NCI-H774 (cell line): Measurements from ENCODE around the gene DLX3.

Source experiments
- DNase-seq: peaks from one replicate; lab custom pipeline; 2025; lab: John Stamatoyannopoulos, UW

The DLX3 gene

GRCh38 chr17:49992191-49992932 is 2.7 kb downstream of the DLX3 start:
- DNase-seq = no peak

DNA sequence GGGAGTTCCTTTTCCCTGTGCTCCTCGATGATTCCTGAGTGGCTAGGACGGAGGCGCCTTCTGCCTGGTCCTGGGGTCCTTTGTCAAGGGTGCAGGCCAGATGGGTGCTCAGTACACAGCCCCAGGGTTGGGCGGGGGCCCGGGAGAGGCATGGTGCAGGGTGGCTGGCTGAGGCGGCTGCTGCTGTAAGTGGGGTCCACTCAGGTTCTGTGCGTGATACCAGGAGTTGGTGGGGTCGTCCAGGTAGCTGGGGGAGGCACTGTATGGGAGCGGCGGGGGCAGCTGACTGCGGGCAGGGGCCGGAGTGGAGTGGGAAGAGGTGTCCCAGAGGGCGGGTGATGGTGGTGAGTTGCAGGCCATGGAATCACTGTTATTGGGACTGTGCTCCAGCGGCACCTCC is 3.6 kb downstream of the DLX3 start:
- DNase-seq = no peak

DNA sequence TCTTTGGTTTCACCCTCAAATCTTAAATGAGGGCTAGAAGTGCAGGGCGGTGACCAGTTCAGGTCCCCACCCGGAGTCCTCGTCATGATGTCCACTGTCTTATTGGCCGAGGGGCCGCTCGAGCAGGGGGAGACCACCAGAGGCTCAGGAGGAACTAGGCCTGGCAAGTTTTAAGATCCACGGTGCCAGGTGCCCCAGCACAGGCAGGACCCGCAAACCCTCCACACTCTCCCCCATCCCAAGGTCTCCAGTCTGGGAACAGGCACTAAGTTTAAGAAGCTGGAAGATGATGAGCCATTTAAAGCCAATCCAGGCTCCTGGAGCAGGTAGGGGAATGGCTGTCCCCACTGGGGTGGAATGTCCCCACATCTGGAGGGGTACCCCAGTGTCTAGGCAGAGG is 4.1 kb downstream of the DLX3 start:
- DNase-seq = no peak

- DNase-seq = no peak
Observed at GRCh38 chr17:49990331-49990730, 4.7 kb downstream of the DLX3 start.

- DNase-seq = no peak
Observed at GRCh38 chr17:49989518-49989880, 5.5 kb downstream of the DLX3 start.

- no peak for DNase-seq
Observed at GRCh38 chr17:49987681-49988441, 7.2 kb downstream of the DLX3 start.

- no peak for DNase-seq
Observed at GRCh38 chr17:49987290-49987585, 7.8 kb downstream of the DLX3 start.

DNA sequence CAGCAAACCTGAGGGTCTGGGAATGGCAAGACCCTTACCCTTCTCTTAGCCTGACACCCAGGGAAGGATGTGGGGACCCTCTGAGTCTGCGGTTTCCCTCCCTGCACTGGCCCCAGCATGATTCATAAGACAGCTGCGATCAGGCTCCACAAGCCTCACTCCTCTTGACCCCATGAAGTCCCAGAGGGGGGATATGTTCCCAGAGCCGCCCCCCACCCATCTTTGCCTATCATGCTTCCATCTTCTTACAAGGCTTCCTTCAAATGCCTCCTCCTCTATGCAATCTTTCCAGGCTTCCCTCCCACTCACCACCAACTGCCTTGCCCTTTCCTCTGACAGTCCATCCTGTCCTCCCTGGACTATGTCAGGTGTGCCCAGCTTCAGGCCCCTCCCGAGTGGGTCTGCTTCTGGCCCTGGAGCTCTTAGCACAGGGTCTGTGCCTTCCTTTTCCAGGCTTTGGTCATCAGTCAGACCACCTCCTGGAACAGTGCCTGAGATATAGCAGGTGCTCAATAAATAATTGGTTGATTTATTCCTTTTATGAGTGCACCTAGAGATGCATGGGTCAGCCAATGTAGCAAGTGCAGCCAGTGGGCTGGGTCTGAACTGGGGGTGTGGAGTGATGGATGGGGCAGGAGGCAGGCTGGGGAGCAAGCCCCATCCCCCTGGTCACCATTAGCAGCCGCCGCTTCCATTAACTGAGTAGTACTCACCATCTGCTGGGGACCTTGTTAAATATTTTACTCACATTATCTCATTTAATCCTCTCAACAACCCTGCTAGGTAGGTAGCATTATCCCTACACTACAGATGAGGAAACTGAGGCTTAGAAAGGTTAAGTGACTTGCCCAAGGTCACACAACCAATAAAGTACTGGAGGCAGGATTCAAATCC is 8.4 kb downstream of the DLX3 start:
- no peak for DNase-seq

DNA sequence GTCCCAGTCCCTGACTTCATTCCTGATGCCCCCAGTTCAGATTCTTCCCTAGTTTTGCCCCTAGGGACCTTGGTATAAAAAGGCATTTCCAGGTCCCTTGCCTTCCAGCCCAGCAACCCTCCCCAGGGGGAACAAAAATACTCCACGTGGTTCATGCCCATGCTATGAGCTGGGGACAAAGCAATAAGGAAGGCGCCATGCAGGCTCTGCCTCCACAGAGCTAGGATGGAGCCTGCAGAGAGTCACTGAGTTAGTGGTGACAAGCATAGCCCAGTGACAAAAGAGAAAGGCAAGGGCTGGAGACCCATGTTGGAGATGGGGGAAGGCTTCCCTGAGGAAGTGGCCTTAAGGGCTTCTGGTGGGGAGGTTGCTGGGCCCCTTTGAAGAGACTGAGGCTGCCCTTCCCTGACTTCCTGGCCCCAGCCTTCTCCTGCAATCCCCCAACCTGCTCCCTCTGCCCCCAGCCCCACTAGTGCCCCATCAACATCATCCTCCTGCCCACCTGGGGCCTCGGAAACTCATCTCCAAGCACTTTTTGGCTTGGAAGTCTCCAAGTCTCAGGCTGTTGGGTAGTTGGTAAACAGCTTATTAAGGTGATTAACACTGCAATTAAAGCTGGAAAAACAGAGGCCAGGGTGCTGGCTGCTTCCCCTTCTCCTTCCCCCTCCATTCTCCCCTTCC is 9.6 kb downstream of the DLX3 start:
- DNase-seq = no peak

GRCh38 chr17:49984776-49985175 is 10.2 kb downstream of the DLX3 start:
- no peak for DNase-seq

GRCh38 chr17:49984283-49984682 is 10.7 kb downstream of the DLX3 start:
- no peak for DNase-seq

DNA sequence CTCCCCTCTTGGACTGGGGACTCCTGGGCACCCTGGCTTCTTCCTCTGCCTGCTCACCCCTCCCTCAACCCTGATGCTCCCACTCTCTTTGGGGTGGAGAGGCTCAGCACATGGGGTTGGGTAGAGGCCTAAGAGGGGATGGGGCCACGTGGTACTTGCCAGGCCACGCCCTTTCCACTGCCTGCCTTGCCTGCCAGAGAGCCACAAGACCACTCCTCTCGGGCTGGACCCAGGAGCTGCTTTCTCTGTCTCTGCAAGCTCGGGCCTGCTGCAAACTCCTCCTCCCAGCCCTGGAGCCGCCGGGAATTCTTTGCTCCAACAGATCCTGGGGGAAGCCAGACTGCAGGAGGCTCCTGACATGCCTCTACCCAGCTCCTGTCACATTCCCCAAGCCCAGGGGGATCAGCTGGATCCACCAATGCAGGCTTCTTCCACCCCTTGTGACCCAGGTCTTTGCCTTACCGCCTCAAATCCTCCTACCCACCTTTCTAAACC is 14.3 kb downstream of the DLX3 start:
- DNase-seq = no peak

DNA sequence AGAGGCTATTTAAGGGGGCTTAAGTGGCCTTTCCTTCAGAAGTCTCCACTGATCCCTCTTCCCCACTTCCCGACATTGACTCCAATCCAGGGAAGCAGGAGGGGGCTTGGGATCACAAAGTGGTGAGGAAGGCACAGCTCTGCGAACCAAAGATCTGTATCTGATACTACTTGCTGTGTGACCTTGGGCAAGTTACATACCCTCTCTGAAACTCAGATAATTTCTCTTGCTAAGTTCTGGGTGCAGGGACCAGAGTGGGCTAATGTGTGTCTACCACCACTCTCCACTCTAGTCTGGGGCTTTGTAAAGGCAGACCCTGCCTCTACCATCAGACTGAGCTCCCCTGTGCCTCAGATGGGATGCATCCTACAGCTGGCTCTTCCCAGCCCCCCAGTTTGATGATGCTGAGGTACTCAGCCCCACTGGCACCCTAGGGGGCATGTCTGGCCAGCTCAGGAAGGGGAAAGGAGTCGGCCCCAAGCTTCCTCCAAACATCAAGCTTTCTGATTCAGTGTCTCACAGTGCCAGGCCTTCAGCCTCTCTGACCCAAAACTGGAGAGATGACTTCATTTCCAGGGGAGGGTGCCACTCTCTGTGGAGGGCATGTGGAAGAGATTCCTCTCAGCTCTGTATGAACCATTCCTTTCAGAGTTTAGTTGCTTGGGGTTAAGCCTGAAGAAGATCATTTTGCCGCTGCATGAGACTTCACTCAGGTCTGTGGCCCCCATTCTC is 15.1 kb downstream of the DLX3 start:
- DNase-seq = no peak

GRCh38 chr17:49978501-49978900 is 16.5 kb downstream of the DLX3 start:
- no peak for DNase-seq

- DNase-seq = no peak
Observed at GRCh38 chr17:49977463-49978389, 17.3 kb downstream of the DLX3 start.

DNA sequence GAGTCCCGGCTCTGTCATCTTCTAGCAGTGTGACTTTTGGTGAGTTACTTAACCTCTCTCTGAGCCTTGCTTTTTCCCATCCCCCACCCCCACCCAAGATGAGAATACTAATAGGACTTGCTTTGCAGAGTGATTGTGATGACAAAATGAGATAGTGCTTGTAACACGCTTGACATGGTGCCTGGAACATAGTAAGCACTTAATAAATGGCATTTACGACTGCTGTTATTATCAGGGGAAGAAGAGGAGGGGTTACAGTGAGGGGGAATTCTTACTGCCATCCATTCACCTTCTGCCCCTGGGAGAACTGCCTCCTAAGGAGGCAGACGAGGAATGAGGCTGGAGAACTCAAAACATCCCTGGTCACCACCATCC is 18.2 kb downstream of the DLX3 start:
- DNase-seq = no peak

- no peak for DNase-seq
Observed at GRCh38 chr17:49976163-49976827, 18.7 kb downstream of the DLX3 start.

- DNase-seq = no peak
Observed at GRCh38 chr17:49975531-49975930, 19.5 kb downstream of the DLX3 start.

DNA sequence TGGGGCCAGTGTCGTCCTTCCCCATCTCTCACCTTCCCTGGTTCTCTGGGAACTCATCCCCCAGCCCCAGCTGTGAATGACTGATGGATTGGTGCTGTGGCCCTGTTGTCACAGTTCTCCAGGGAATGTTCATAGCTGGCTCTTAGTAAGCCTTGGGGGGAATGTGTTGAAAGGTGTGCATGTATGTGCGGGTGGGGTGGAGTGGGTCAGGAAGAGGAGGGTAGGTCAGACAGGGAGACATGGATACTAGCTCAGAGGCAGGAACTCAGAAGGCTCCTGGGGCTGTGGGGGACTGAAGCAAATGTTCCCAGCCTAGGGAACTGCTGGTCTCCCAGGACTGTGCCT is 21.8 kb downstream of the DLX3 start:
- DNase-seq = no peak
